AG09319 (cell line): Measurements from ENCODE around the gene LHX6.

Source experiments
- DNase-seq: peaks from one replicate; pipeline ENCODE4 v3.0.0-alpha.2; 2010; ENCODE audit warnings: low read depth; ENCODE audit errors: extremely low read depth
- CTCF ChIP-seq: IDR thresholded peaks from 2 replicates; pipeline ENCODE4 v1.5.1; 2011; ENCODE audit warnings: low read depth, mild to moderate bottlenecking, inconsistent platforms, low read length, moderate library complexity

The LHX6 gene

GRCh38 chr9:122218935-122219855, 9.6 kb downstream of the LHX6 start:
- DNase-seq: no peak
- no peak for TF ChIP-seq CTCF

DNA sequence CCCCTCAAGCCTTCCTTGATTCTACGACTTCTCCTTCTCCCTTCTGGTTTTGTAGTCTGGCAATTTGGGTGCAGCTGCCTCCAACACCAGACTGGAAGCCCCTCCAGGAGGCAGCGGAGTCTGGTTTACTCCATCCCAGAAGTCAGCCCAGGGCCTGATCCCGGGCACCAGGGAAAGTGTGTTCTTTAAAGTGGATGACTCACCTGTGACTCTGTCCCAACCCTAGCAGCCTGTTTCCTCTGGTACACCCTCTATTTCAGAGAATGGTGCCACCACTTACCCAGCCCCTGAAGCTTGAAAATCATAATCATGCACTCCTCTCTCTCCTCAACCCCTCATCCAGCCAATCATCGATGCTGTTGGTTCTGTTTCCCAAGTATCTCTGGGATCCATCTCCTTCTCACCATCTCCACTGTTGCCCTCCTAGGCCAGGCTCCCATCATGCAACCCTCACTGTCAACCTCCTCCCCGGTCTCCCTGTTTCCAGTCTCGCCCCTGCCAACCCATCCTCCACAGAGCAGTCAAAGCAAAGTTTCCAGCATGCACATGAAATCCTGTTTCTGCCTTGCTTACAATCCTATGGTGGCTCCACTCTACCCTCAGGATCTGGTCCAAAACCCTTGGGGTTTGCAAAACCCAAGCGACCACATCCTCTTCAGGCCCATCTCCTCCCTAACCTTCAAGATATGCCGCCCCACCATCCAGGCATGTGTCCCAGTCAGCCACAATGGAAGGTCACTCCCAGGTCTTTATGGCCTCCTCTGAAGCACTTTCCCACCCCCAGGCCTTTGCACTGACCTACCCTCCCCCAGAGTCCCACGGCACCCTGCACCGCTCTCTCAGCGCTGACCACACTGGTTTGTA, 10.5 kb downstream of the LHX6 start:
- no peak for DNase-seq
- TF ChIP-seq CTCF: no peak

- no peak for DNase-seq
Measured at GRCh38 chr9:122217640-122218039, 11.1 kb downstream of the LHX6 start.

DNA sequence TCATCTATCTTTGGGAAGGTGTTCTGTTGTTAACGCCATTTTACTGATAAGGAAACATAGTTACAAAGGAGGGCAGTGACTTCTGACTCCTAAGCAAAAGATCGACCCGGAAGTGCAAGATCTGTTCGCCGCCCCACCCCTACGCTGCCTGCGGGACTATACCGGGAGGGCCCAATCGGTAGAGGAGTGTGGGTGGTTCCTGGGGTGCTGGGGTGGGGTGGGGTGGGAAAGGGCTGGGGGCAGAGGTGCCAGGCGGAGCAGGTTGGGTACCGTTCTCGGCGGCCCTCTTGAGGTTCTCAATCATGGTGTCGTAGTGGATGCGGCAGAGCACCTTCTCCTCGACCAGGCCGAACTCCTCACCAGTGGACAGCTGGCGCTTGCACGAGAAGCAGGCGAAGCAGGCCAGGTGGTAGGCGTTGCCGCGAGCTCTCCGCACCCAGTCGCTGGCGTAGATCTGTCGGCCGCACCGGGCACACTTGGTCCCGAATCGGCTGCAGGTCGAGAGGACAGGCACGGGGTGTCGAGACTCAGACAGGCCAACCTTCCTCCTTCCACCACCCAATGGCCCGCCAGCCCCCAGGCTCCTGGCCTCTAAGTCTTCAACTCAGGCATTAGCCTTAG, 11.8 kb downstream of the LHX6 start:
- TF ChIP-seq CTCF: no peak

More at GRCh38 chr9:122217640-122218039, 11.1 kb downstream of the LHX6 start:
- no peak for TF ChIP-seq CTCF

DNA sequence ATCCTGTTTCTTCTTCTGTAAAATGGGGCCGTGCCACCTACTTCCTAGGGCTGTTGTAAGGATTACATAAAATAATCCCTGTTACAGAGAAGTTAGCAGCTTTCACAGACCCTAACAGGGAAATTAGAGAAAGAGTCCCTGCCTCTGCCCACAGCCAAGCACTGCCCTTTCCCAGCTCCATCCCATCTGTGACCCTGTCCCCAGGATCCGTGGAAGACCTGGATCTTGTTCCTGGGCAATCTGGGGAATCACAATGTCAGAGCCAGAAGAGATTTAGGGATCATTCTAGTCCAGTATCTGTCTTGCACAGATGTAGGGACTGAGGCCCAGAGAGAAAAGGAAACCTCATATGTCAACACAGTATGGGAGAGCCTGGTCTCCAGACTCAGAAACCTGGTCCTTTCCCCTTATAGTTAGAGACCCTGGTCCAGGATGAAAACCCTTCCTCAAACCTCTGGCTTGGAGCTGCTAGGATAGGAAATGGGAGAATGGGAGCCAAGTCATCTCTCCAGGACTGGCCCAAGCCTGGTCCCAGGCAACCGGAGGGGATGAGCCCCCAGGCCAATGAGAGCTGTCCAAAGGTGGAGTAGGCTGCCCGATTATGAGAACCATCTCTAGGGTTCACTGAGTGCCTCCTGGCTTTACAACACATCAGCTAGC, 12.5 kb downstream of the LHX6 start:
- TF ChIP-seq CTCF: no peak
- no peak for DNase-seq

More for the DNA sequence above, 11.8 kb downstream of the LHX6 start:
- DNase-seq: no peak

DNA sequence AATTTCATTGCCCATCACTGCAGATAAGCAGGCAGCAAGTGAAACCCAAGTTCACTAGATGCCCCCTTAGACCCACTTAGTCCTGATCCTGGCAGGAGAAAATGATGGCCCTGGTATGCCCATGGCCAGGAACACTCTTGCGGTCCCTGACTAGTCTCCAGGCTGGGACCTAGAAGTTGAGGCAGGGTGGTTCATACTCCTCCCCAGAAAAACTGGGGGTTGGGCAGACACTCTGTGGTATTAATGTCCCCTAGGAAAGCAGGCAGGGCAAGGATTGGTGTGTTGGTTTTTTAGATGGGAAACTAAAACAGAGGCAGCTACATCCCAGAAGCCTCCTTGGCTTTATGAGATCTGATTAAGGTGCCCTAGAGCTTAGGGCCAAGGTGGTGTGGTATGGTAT, 13.1 kb downstream of the LHX6 start:
- TF ChIP-seq CTCF: no peak
- no peak for DNase-seq
